Measurements from ENCODE around the gene KRT31.
"Not testable (repeated sequence)": the region's sequence is repeated elsewhere in the genome, so short reads cannot be mapped to it uniquely, and the experiment has no call there.

Gene KRT31

GRCh38 chr17:41395611-41396010, 1.8 kb downstream of the KRT31 start:
- no peak for TF ChIP-seq CTCF (IDR thresholded peaks at IDR 0.05; ENCODE audit: insufficient read depth, low read length, missing control alignments)
- H3K4me3 ChIP-seq (ENCODE audit: low read depth, low read length), result no peak overlapping the region
- ChIA-PET CTCF (interaction anchor here (1.0 kb wide), 1 partner anchor 11 kb away, joined by 3 read pairs; no protein-coding TSS in a partner anchor), POLR2A (no interaction called here)
- DNase-seq (ENCODE audit: low read depth, low spot score), result no peak

- POLR2A ChIA-PET, result not testable (repeated sequence)
Measured at GRCh38 chr17:41395044-41395443, 2.4 kb downstream of the KRT31 start.

GRCh38 chr17:41394254-41394996, 3.0 kb downstream of the KRT31 start:
- POLR2A ChIA-PET, result no interaction called here
- TF ChIP-seq CTCF (IDR thresholded peaks at IDR 0.05; ENCODE audit: insufficient read depth, low read length, missing control alignments), result no peak
- no peak for DNase-seq (ENCODE audit: low read depth, low spot score)
- CTCF ChIA-PET, result no interaction called here
- no peak overlapping the region for H3K4me3 ChIP-seq (ENCODE audit: low read depth, low read length)

More at GRCh38 chr17:41395044-41395443, 2.4 kb downstream of the KRT31 start:
- CTCF ChIA-PET; H3K4me3 ChIP-seq (ENCODE audit: low read depth, low read length); DNase-seq (ENCODE audit: low read depth, low spot score): not testable (repeated sequence)

GRCh38 chr17:41393826-41394225, 3.6 kb downstream of the KRT31 start:
- CTCF ChIA-PET, result interaction anchor here (1.0 kb wide), 1 partner anchor 10 kb away, joined by 4 read pairs; no protein-coding TSS in a partner anchor
- TF ChIP-seq CTCF (IDR thresholded peaks at IDR 0.05; ENCODE audit: insufficient read depth, low read length, missing control alignments), result no peak
- POLR2A ChIA-PET, result no interaction called here

GRCh38 chr17:41393294-41393693, 4.1 kb downstream of the KRT31 start:
- DNase-seq (ENCODE audit: low read depth, low spot score), result no peak
- CTCF ChIA-PET, result interaction anchor here (1.0 kb wide), 1 partner anchor 10 kb away, joined by 4 read pairs; no protein-coding TSS in a partner anchor
- no peak for TF ChIP-seq CTCF (IDR thresholded peaks at IDR 0.05; ENCODE audit: insufficient read depth, low read length, missing control alignments)
- POLR2A ChIA-PET, result no interaction called here
- no peak overlapping the region for H3K4me3 ChIP-seq (ENCODE audit: low read depth, low read length)

More at GRCh38 chr17:41393826-41394225, 3.6 kb downstream of the KRT31 start:
- H3K4me3 ChIP-seq (ENCODE audit: low read depth, low read length), result no peak overlapping the region
- DNase-seq (ENCODE audit: low read depth, low spot score), result no peak

GRCh38 chr17:41392278-41392677, 5.1 kb downstream of the KRT31 start:
- CTCF ChIA-PET, result interaction anchor here (1.0 kb wide), 1 partner anchor 10 kb away, joined by 3 read pairs; no protein-coding TSS in a partner anchor
- no peak overlapping the region for H3K4me3 ChIP-seq (ENCODE audit: low read depth, low read length)
- POLR2A ChIA-PET, result no interaction called here
- no peak for TF ChIP-seq CTCF (IDR thresholded peaks at IDR 0.05; ENCODE audit: insufficient read depth, low read length, missing control alignments)
- DNase-seq (ENCODE audit: low read depth, low spot score), result no peak

- no peak overlapping the region for H3K4me3 ChIP-seq (ENCODE audit: low read depth, low read length)
- ChIA-PET CTCF (interaction anchor here (1.0 kb wide), 1 partner anchor 11 kb away, joined by 3 read pairs; no protein-coding TSS in a partner anchor), POLR2A (no interaction called here)
- TF ChIP-seq CTCF (IDR thresholded peaks at IDR 0.05; ENCODE audit: insufficient read depth, low read length, missing control alignments), result no peak
- DNase-seq (ENCODE audit: low read depth, low spot score), result no peak
Measured at GRCh38 chr17:41391535-41391934, 5.9 kb downstream of the KRT31 start.
